Endothelial cell (in vitro differentiated cells): ENCODE data around the gene MYH4. TPM values are rescaled to one million over a fixed set of nuclear protein-coding genes. Genes with fewer than 3 reads are reported as not detected.

ENCODE experiments used
- DNase-seq: peaks from one replicate; pipeline ENCODE4 v3.0.0; 2021; ENCODE audit warnings: low spot score
- H3K27ac Mint-ChIP-seq: one replicate; pipeline ENCODE4 v1.8.0; 2021; ENCODE audit warnings: mixed read lengths, inconsistent platforms; ENCODE audit not compliant: unreplicated experiment
- H3K27me3 Mint-ChIP-seq: one replicate; pipeline ENCODE4 v1.8.0; 2021; ENCODE audit warnings: mild to moderate bottlenecking, moderate library complexity, mixed read lengths, inconsistent platforms; ENCODE audit not compliant: unreplicated experiment
- H3K36me3 Mint-ChIP-seq: one replicate; pipeline ENCODE4 v1.8.0; 2021; ENCODE audit warnings: mild to moderate bottlenecking, low read depth, mixed read lengths, inconsistent platforms; ENCODE audit not compliant: unreplicated experiment
- H3K4me1 Mint-ChIP-seq: one replicate; pipeline ENCODE4 v1.8.0; 2021; ENCODE audit warnings: mild to moderate bottlenecking, mixed read lengths, inconsistent platforms; ENCODE audit not compliant: unreplicated experiment
- H3K4me3 Mint-ChIP-seq: one replicate; pipeline ENCODE4 v1.8.0; 2021; ENCODE audit warnings: mild to moderate bottlenecking, mixed read lengths, inconsistent platforms; ENCODE audit not compliant: unreplicated experiment
- H3K9me3 Mint-ChIP-seq: one replicate; pipeline ENCODE4 v1.8.0; 2021; ENCODE audit warnings: mixed read lengths, inconsistent platforms; ENCODE audit not compliant: unreplicated experiment
- CTCF ChIP-seq: fragments of 200-600 bp; sonication (generic); IDR thresholded peaks from one replicate; pipeline ENCODE4 v1.5.0; 2021; ENCODE audit warnings: antibody characterized with exemption; ENCODE audit not compliant: unreplicated experiment
- total RNA-seq: library from RNA; stranded (reverse); fragmentation: NEBNext Ultra II Directional; extraction: Animal tissue kit (Norgen Biotek cat#: 25700); gene quantifications from one replicate; pipeline ENCODE4 v1.2.1, GENCODE V29; 2021; ENCODE audit not compliant: unreplicated experiment

MYH4 gene
- total RNA-seq, 1 donor from 2014 or later, result not detected

- no peak for TF ChIP-seq CTCF
- no peak overlapping the region for H3K4me3 Mint-ChIP-seq
- H3K27me3 Mint-ChIP-seq, result no peaks in the 10 kb centered on the region
- no peak for DNase-seq
- H3K9me3 Mint-ChIP-seq, result no peaks in the 10 kb centered on the region
- H3K36me3 Mint-ChIP-seq, result no peaks in the 10 kb centered on the region
- no peaks in the 10 kb centered on the region for H3K4me1 Mint-ChIP-seq
- no peak overlapping the region for H3K27ac Mint-ChIP-seq
Measured at GRCh38 chr17:10512856-10513255, 43.5 kb upstream of the MYH4 start.

GRCh38 chr17:10499950-10500349 is 30.6 kb upstream of the MYH4 start:
- TF ChIP-seq CTCF, result no peak
- Mint-ChIP-seq H3K27ac (no peak overlapping the region), H3K4me1 (peaks cover 3% of the 10 kb centered on the region), H3K4me3 (no peak overlapping the region), H3K27me3 (no peaks in the 10 kb centered on the region), H3K36me3 (no peaks in the 10 kb centered on the region), H3K9me3 (no peaks in the 10 kb centered on the region)
- DNase-seq, result no peak

- no peaks in the 10 kb centered on the region for H3K4me1 Mint-ChIP-seq
- DNase-seq, result no peak
- no peak overlapping the region for H3K27ac Mint-ChIP-seq
- no peaks in the 10 kb centered on the region for H3K9me3 Mint-ChIP-seq
- no peak for TF ChIP-seq CTCF
- no peaks in the 10 kb centered on the region for H3K27me3 Mint-ChIP-seq
- H3K4me3 Mint-ChIP-seq, result no peak overlapping the region
- peaks cover 4% of the 10 kb centered on the region for H3K36me3 Mint-ChIP-seq
Measured at GRCh38 chr17:10492004-10492403, 22.6 kb upstream of the MYH4 start.

- Mint-ChIP-seq H3K4me1 (no peaks in the 10 kb centered on the region), H3K9me3 (peaks cover 10% of the 10 kb centered on the region), H3K27me3 (no peaks in the 10 kb centered on the region), H3K27ac (no peak overlapping the region), H3K36me3 (peaks cover 15% of the 10 kb centered on the region), H3K4me3 (no peak overlapping the region)
- no peak for DNase-seq
- no peak for TF ChIP-seq CTCF
Measured at GRCh38 chr17:10482252-10482651, 12.9 kb upstream of the MYH4 start.

- no peak for TF ChIP-seq CTCF
- no peaks in the 10 kb centered on the region for H3K9me3 Mint-ChIP-seq
- H3K27me3 Mint-ChIP-seq, result no peaks in the 10 kb centered on the region
- H3K4me1 Mint-ChIP-seq, result no peaks in the 10 kb centered on the region
- no peak overlapping the region for H3K27ac Mint-ChIP-seq
- no peak overlapping the region for H3K4me3 Mint-ChIP-seq
- no peak for DNase-seq
- peaks cover 7% of the 10 kb centered on the region for H3K36me3 Mint-ChIP-seq
Measured at GRCh38 chr17:10477701-10478100, 8.3 kb upstream of the MYH4 start.
